ENCODE results near the gene SERPINB1. TPM values are rescaled to one million over a fixed set of nuclear protein-coding genes. Genes with fewer than 3 reads are reported as not detected.

The SERPINB1 gene
- total RNA-seq, 1 experiment from 2014 or later: 73.2 TPM

DNA sequence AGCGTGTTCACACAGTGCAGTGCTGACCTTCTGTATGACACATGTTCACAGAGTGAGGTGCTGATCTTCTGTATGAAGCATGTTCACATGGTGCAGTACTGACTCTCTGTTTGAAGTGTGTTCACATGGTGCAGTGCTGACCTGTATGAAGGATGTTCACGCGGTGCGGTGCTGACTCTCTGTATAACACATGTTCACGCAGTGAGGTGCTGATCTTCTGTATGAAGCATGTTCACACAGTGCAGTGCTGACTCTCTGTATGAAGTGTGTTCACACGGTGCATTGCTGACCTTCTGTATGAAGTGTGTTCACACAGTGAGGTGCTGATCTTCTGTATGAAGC, 10.8 kb upstream of the SERPINB1 start:
- ChIA-PET POLR2A (no interaction called here), RAD21 (ENCODE audit: low non-redundant PET in 1 of 2, low total read pairs in 2 of 2, uncharacterized antibody in 2 of 2, unreplicated experiment in 2 of 2) (no interaction called here), CTCF (no interaction called here)
- peak overlapping the region; percentile 68; the same call in 1 of the 2 replicates for H3K9ac ChIP-seq (ENCODE audit: low read length)
- no TSS peak for BruUV-seq (replicated peaks)
- DNase-seq (ENCODE audit: low read depth, low spot score): no peak
- peaks cover 43 to 88% of the 10 kb centered on the region in 2 experiments for H3K4me1 ChIP-seq (ENCODE audit: control insufficient read depth in 1 of 2, insufficient read depth in 2 of 2, low read length in 2 of 2)
- no peaks in the 10 kb centered on the region for H3K79me2 ChIP-seq (ENCODE audit: insufficient read depth, low read length)
- H3K4me3 ChIP-seq (replicated peaks in 1 of 2; ENCODE audit: low read depth in 1 of 2, low read length in 2 of 2): no peak overlapping the region
- no peaks in the 10 kb centered on the region for H3K9me2 ChIP-seq (ENCODE audit: insufficient read depth)
- H4K20me1 ChIP-seq (ENCODE audit: insufficient read depth): no peaks in the 10 kb centered on the region
- no peak overlapping the region for H2AFZ ChIP-seq (ENCODE audit: low read depth, low read length, poor library complexity, severe bottlenecking)
- no peak for ATAC-seq
- H3K36me3 ChIP-seq (ENCODE audit: control insufficient read depth in 1 of 2, insufficient read depth in 2 of 2, low read length in 2 of 2): no peaks in the 10 kb centered on the region
- no peak for TF ChIP-seq FOSL1 (IDR thresholded peaks at IDR 0.05; ENCODE audit: low read depth)
- TF ChIP-seq, protein P1, sequence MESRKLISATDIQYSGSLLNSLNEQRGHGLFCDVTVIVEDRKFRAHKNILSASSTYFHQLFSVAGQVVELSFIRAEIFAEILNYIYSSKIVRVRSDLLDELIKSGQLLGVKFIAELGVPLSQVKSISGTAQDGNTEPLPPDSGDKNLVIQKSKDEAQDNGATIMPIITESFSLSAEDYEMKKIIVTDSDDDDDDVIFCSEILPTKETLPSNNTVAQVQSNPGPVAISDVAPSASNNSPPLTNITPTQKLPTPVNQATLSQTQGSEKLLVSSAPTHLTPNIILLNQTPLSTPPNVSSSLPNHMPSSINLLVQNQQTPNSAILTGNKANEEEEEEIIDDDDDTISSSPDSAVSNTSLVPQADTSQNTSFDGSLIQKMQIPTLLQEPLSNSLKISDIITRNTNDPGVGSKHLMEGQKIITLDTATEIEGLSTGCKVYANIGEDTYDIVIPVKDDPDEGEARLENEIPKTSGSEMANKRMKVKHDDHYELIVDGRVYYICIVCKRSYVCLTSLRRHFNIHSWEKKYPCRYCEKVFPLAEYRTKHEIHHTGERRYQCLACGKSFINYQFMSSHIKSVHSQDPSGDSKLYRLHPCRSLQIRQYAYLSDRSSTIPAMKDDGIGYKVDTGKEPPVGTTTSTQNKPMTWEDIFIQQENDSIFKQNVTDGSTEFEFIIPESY (IDR thresholded peaks at IDR 0.05; ENCODE audit: extremely low read depth, insufficient replicate concordance, low read length): no peak
- TF ChIP-seq SP1 (IDR thresholded peaks at IDR 0.05; ENCODE audit: low read depth): no peak
- no peak for TF ChIP-seq EGR1 (IDR thresholded peaks at IDR 0.05; ENCODE audit: low read depth)
- no peak for TF ChIP-seq TCF7L2 (IDR thresholded peaks at IDR 0.05; ENCODE audit: borderline replicate concordance, extremely low read depth, insufficient read depth, insufficient read length)
- TF ChIP-seq EZH2phosphoT487 (IDR thresholded peaks at IDR 0.05; ENCODE audit: borderline replicate concordance): no peak
- no peak for TF ChIP-seq POLR2A (IDR thresholded peaks at IDR 0.05; ENCODE audit: borderline replicate concordance, extremely low read depth, insufficient read depth, insufficient read length)
- no peak for TF ChIP-seq ZFX (IDR thresholded peaks at IDR 0.05)
- TF ChIP-seq ZNF274 (IDR thresholded peaks at IDR 0.05; ENCODE audit: low read depth, low read length): no peak
- TF ChIP-seq SIN3A (IDR thresholded peaks at IDR 0.05; ENCODE audit: low read depth): no peak
- TF ChIP-seq YY1 (IDR thresholded peaks at IDR 0.05; ENCODE audit: extremely low read depth, insufficient replicate concordance, low read depth, low read length): no peak
- no peaks in the 10 kb centered on the region for H3K27me3 ChIP-seq (ENCODE audit: insufficient read depth, low read length)
- intact Hi-C loops (cut with micrococcal nuclease): no loop called here
- no peaks in the 10 kb centered on the region for H3K9me3 ChIP-seq (ENCODE audit: control insufficient read depth in 1 of 2, insufficient read depth in 1 of 2, low read depth in 1 of 2, low read length in 2 of 2)
- 0 out of 2 replicates have a peak overlapping the region, but pooled peaks have one; percentile 90 for H3K4me2 ChIP-seq (ENCODE audit: low read length)
- H3K27ac ChIP-seq (ENCODE audit: low read depth, low read length): no peak overlapping the region; the same call in 1 of the 2 replicates
